ENCODE results near the gene CBFA2T3. TPM values are rescaled to one million over a fixed set of nuclear protein-coding genes. Genes with fewer than 3 reads are reported as not detected.

The CBFA2T3 gene
- total RNA-seq, 1 experiment from 2014 or later = 2.9 TPM

GRCh38 chr16:88974916-88975215 lies 2.1 kb downstream of the CBFA2T3 start:
- H2BK20ac ChIP-seq (ENCODE audit: low read depth, low read length, poor library complexity, severe bottlenecking) = no peak overlapping the region
- no peak overlapping the region for H2BK5ac ChIP-seq (ENCODE audit: insufficient read length, low read length)
- H3K79me2 ChIP-seq (ENCODE audit: insufficient read depth, low read length) = no peaks in the 10 kb centered on the region
- H3K9ac ChIP-seq (ENCODE audit: extremely low read depth, insufficient read length, low read length) = no peak overlapping the region
- H2AK5ac ChIP-seq (ENCODE audit: insufficient read length, low read length) = no peak overlapping the region
- no peak overlapping the region for H2BK15ac ChIP-seq (ENCODE audit: low read depth, low read length)
- H3K36me3 Mint-ChIP-seq (ENCODE audit: insufficient read depth in 1 of 3, low read depth in 3 of 3) = no peaks in the 10 kb centered on the region
- no peaks in the 10 kb centered on the region for H3K27me3 ChIP-seq (ENCODE audit: insufficient read depth, low read length)
- no peak overlapping the region for H3K27ac ChIP-seq (ENCODE audit: insufficient read length, low read depth, low read length)
- H3K79me1 ChIP-seq (ENCODE audit: insufficient read depth, low read depth, low read length, poor library complexity, severe bottlenecking) = no peaks in the 10 kb centered on the region
- no peak overlapping the region for H3T11ph ChIP-seq (ENCODE audit: low read length)
- H2BK120ac ChIP-seq (ENCODE audit: low read depth, low read length, poor library complexity, severe bottlenecking) = no peak overlapping the region
- H2BK12ac ChIP-seq (ENCODE audit: insufficient read length, low read depth, low read length) = no peak overlapping the region
- no peak overlapping the region for H3K4me3 Mint-ChIP-seq
- H2AFZ ChIP-seq (ENCODE audit: low read length) = no peak overlapping the region
- TF ChIP-seq CTCF (conservative IDR thresholded peaks at IDR 0.05) = no peak
- H3K4me2 ChIP-seq (ENCODE audit: insufficient read depth, insufficient read length, low read length) = no peak overlapping the region
- no peaks in the 10 kb centered on the region for H3K9me3 Mint-ChIP-seq
- peaks cover 0 to 6% of the 10 kb centered on the region in 2 experiments; a peak in 1 of 4 replicates for H3K4me1 Mint-ChIP-seq
- H3K27ac Mint-ChIP-seq = no peak overlapping the region
- no peak overlapping the region for H3K4ac ChIP-seq (ENCODE audit: low read depth, low read length)
- H3K18ac ChIP-seq (ENCODE audit: insufficient read length, low read depth, low read length) = no peak overlapping the region
- no peaks in the 10 kb centered on the region for H4K20me1 ChIP-seq (ENCODE audit: control insufficient read depth, insufficient read depth, insufficient read length)
- no peak overlapping the region for H4K91ac ChIP-seq (ENCODE audit: insufficient read length, low read depth, low read length)
- no peak overlapping the region for H4K8ac ChIP-seq (replicated peaks; ENCODE audit: insufficient read length, low read depth, low read length)
- no peaks in the 10 kb centered on the region for H3K4me1 ChIP-seq (ENCODE audit: insufficient read depth, low read length)
- no CpG with 5 or more reads among the region's 3 CpGs for WGBS (ENCODE audit: extremely low coverage, insufficient read length, low lambda C conversion rate)
- no peak overlapping the region for H3K23ac ChIP-seq (ENCODE audit: insufficient read length, low read depth, low read length)
- no peaks in the 10 kb centered on the region for H3K27me3 Mint-ChIP-seq (ENCODE audit: low read depth)
- H3K14ac ChIP-seq (ENCODE audit: insufficient read depth, low read length) = no peak overlapping the region
- no peaks in the 10 kb centered on the region for H3K9me3 ChIP-seq (ENCODE audit: control insufficient read depth, low read depth, low read length)
- H4K5ac ChIP-seq (ENCODE audit: insufficient read length, low read depth, low read length) = no peak overlapping the region
- no peak for DNase-seq
- H3K56ac ChIP-seq (ENCODE audit: insufficient read length, low read depth, low read length) = no peak overlapping the region
- H3K23me2 ChIP-seq (ENCODE audit: insufficient read length, low read depth, low read length, poor library complexity, severe bottlenecking) = no peaks in the 10 kb centered on the region

Measured in H9 (cell line).